Adrenal gland (tissue), 5 donors: ENCODE measurements around the gene FOXN3.

ENCODE experiments used
- POLR2A ChIP-seq, 2 donors: fragments of 450-650 bp; IDR thresholded peaks; one replicate each; pipeline ENCODE4 v1.6.1; 2017; ENCODE audit warnings: antibody characterized with exemption in 2 of 2, mild to moderate bottlenecking in 2 of 2, moderate library complexity in 1 of 2
- TF ChIP-seq, protein P1 (sequence below), 6 experiments: fragments of 450-650 bp in 4 of 6; fragments of 200-600 bp in 2 of 6; sonication (generic) in 1 of 6; IDR thresholded peaks; 1 replicate in 5 of 6; 2 replicates in 1 of 6; pipeline versions ENCODE4 v1.5.1 to v1.8.0; 2016 to 2021; ENCODE audit warnings: antibody characterized with exemption in 6 of 6, mild to moderate bottlenecking in 2 of 6, moderate library complexity in 1 of 6
- donor health status: DM: no; HTN: no; CAD: no.

DNA sequence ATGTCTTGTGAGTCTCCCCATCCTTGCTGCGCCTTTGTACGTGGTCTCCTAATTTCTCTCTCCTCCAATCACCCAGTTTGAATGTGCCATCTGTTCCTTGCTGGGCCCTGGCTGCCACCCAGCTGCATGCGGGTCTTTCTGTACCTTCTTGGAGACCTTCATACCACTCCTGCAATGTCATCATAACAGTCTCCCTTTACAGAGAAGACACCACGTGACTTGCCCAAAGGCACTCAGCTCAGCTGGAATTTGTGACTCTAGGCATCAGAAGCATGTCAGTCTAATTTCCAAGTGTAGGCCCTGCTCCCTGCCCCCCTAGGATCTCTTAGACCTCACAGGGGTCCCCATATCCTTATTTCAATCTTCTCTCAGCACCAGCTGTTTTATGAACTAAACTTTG lies 308.4 kb downstream of the FOXN3 start:
- no peak for TF ChIP-seq POLR2A (IDR thresholded peaks at IDR 0.05)
- TF ChIP-seq, protein P1, sequence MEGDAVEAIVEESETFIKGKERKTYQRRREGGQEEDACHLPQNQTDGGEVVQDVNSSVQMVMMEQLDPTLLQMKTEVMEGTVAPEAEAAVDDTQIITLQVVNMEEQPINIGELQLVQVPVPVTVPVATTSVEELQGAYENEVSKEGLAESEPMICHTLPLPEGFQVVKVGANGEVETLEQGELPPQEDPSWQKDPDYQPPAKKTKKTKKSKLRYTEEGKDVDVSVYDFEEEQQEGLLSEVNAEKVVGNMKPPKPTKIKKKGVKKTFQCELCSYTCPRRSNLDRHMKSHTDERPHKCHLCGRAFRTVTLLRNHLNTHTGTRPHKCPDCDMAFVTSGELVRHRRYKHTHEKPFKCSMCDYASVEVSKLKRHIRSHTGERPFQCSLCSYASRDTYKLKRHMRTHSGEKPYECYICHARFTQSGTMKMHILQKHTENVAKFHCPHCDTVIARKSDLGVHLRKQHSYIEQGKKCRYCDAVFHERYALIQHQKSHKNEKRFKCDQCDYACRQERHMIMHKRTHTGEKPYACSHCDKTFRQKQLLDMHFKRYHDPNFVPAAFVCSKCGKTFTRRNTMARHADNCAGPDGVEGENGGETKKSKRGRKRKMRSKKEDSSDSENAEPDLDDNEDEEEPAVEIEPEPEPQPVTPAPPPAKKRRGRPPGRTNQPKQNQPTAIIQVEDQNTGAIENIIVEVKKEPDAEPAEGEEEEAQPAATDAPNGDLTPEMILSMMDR (IDR thresholded peaks at IDR 0.05) = no peak
